GM18508 (cell line): Measurements from ENCODE around the gene A1BG.

Source experiments
- ATAC-seq: cut with Tn5 transposase; IDR thresholded peaks from one replicate; pipeline ENCODE4 v1.9.1; 2021; ENCODE audit warnings: moderate number of reproducible peaks; ENCODE audit not compliant: insufficient read depth, unreplicated experiment

Gene A1BG

GRCh38 chr19:58352760-58353671 is at the start of gene A1BG:
A1BG (minus strand) TSS chr19:58353492; CDS start chr19:58353437, 55 bp downstream.
- no peak for ATAC-seq

DNA sequence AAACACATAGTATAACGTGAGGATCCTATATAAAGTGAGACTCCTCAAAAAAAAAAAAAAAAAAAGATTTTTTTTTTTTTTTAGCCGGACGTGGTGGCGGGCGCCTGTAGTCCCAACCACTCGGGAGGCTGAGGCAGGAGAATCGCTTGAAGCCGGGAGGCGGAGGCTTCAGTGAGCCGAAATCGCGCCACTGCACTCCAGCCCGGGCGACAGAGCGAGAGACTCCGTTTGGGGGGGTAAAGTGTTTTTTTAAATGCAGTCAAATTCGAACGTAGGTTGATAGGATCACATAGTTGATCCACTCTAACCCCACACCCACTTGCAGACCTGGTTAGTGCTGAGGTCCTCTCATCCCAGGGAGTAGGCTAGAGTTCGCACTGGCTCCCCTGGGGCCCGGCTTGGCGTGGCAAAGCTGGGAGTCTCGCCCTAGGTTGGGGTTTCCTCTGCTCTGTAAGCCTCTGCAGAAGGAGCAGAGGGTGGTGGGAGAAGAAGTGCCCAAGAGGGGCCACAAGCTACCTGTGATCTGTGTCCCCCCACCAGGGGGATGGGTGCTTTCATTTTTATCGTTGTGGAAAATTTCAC is 48.6 kb upstream of the A1BG start:
- no peak for ATAC-seq

DNA sequence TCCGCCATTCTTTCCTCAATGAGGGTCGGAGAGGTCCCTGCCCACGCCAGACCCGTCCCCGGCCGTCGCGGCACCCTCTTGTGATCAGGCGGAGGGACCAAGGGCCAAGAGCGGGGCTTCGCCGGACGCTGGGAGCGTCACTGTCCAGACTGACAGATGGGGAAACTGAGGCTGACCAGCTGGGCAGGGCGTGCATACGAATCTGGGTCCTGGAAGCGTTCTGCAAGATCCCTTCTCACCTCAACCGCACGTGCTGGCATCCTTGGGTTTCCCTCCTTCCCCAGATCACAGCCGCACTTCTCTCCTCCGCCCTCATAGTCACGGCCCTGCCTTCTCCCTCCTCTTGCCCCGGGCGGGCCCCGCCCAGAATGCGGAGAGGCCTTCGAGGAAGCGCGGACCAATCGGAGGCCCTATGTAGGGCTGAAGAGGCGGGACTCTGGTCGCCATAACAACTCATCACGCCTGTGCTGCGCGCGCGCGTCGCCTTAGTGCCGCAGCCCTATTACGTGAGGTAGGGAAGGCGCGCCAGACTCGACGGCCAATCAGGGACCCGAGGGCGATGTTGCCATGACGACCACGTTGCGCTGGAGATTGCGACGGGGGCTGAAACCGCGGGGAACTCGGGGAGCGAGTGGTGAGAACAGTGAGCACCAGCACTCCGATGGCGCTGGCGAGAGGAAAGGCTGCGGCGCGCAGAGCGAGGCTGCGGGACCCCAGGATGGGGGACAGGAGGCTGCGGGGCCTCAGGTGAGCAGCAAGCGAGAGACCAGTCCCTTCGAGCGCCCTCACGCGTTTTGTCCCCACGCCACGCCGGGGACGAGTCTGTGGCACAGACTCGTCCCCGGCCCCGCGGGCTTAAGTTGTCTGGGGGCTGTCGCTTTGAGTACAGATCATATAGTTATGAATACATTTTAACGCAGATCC is 47.9 kb upstream of the A1BG start:
- peak; percentile 94 for ATAC-seq

DNA sequence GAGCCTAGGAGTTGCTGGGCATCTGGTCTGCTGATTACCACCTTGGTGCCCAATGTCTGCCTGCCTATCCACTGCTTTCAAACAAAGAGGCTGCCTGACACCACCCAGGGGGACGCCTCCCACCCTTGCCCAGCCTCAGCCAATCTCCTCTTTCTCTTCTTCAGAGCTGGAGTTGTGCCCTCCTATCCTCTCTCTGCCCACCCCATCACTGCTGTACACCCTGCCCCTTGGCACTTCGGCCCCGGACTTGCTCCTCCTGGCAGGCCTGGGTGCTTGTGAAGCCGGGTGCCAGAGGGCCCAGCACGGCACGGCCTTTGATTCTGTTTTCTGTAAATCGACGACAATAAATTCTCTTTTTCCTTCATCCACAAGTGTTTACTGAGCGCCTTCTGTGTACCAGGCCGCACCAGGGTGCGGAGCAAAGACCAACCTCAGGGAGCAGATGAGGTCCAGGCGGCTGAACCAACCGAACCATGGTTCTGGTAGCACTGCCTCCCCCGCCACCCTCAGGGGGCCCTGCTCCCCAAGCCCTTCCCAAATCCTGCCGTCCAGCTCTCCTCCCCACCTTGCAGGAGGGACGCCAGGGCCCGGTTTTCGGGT is 47.1 kb upstream of the A1BG start:
- ATAC-seq = no peak

- ATAC-seq = no peak
These were observed 46.6 kb upstream of the A1BG start for GRCh38 chr19:58399903-58400302.

DNA sequence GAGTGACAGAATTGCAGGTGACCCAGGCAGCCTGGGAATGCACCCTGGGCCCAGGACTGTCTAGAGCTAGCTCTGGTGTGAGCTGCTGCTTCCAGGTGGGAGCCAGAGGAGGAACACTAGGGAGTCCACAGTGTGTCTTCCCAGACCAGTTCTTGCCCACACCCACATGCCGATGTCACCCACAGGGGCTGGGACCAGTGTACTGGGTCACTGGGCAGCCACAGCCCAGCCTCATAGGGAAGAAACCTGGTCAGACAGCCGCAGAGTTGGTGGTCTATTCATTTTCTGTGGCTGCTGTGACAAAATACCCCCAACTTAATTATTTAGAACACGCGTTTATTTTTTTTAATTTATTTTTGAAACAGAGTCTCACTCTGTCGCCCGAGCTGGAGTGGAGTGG is 45.3 kb upstream of the A1BG start:
- ATAC-seq = no peak

DNA sequence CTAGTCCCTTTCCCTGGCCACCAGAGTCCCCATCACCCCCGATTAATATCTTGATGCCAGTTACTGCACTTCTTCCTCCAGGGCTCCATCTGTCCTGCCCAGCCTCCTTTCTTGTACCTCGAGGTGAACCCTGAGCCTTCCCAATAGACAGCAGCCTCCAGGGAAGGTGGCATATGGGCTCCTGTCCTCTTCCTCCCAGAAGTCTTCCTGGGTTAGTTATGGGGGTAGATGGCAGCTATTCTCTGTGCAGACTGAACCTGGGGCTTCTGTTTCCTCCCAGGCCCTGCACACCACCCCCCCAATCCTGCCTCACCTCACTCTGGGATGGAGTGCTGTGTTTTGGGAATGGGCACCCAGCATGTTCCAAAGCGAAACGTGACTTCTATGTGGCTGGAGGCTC is 44.8 kb upstream of the A1BG start:
- no peak for ATAC-seq

DNA sequence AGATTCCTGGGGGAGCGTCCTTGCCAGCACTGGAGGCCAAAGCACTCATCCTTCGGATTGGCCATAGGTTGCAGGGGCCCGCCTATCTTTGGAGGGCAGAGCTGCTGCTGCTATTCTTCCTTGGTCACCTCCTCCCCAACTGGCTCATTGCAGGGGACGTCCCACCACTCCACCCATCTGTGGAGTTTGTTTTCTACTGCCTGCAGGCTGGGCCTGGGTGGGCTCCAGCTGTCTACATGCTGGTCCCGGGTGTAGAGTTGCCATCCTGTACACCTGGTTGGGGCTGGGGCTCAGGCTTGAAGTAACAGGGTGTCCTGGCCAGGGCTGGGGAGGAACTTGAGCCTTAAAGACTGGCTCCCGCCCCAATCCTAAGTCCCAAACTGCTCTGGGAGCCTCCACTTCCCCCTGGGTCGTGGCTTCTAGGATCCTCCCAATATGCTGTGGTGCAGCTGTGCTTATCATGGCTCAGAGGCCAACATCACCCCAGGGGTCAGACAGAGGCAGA is 44.3 kb upstream of the A1BG start:
- ATAC-seq = no peak

GRCh38 chr19:58396691-58397532 is 43.6 kb upstream of the A1BG start:
- ATAC-seq = no peak

GRCh38 chr19:58395979-58396627 is 42.8 kb upstream of the A1BG start:
- no peak for ATAC-seq

DNA sequence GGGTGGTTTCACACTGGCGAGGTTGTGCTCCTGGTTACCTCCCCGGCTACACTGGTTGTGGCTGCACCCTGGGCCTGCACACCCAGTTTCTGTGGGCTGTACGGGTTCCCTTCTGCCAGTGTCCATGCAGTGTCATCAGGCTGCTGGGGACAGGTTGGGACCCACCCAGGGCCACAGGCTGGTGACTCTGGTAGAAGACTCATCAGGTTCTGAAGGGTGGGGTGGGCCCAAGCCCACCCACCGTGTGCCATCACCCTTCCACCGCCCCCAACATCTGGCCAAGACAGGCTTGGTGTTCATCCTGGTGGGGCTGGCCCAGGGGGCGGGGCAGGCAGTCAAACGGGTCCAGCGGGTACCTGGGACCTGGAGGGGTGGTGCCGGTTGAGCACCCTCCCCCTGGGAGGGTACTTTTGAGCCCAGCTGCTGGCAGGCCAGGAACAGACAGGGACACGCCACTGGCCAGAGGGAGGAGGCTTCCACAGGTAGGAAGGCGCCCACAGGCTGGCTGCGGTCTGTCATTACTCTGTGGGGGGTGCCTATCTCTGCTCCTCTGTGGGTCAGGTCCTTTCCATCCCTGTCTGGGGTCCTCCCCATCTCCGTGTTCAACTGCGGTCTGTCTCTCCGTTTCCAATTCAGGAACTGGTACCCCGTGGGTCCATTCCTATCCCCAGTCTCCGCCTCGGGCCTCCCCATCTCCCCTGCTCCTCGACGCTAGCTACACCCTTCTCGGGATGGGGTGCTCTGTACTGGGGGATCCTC is 42.1 kb upstream of the A1BG start, which contains the start of gene RNF225:
RNF225 (plus strand) TSS at position 437 of the 759 bp plus-strand sequence. CDS start 434 bp downstream, outside the sequence.
- no peak for ATAC-seq

DNA sequence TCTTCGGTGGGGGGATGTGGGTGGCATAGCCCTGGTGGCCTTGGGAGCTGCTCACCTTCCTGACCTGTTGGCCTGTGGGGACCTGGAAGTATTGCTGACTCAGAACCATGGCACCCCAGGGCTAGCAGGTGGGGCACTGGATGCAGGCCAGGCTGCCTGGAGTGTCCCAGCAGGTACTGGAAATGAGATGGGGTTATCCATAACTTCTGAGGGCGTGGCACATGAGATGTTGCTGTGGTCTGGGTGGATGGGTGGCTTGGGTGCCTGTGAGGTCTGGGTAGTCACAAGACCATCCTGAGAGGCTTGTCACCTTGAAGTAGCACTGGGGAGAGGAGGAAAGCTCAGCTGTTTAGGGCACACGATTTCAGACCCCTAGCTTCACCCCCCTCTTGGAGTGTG is 41.5 kb upstream of the A1BG start:
- no peak for ATAC-seq

- no peak for ATAC-seq
These were observed 40.4 kb upstream of the A1BG start for GRCh38 chr19:58393725-58394033.

DNA sequence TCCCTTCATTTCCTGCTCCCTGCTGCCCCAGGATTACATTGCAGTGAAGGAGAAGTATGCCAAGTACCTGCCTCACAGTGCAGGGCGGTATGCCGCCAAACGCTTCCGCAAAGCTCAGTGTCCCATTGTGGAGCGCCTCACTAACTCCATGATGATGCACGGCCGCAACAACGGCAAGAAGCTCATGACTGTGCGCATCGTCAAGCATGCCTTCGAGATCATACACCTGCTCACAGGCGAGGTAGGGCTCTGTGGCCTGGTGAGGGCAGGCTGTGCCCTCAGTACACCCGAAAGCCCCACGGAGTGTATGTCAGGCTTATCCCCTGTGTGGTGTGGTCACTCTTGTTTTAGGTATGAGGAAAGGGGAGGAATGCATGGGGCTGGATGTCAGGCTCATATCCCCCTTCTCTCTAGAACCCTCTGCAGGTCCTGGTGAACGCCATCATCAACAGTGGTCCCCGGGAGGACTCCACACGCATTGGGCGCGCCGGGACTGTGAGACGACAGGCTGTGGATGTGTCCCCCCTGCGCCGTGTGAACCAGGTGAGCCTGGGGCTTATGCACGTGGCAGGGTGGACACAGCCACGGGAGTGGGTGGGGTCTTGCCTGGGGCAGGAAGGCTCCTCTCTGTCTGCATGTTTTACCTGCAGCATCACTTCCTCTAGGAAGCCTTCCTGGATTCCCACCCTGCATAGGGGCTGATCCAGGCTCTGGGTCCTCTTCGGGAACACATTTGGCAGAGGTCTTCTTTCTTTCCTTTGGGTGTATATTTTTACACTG is 39.8 kb upstream of the A1BG start:
- no peak for ATAC-seq

DNA sequence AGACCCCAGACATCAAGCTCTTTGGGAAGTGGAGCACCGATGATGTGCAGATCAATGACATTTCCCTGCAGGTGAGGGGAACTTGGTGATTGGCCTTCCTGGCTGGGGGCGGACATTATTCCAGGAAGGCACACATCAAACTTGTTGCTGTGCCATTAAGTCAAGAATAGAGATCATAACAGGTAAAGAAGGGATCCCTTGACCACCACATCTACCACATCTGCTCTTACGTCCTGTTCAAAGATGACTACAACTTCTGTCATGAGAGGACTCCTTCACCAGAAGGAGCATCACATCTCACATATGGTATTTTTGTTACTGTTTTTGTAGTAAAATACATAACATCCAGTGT is 34.9 kb upstream of the A1BG start:
- no peak for ATAC-seq

- ATAC-seq = no peak
These were observed 34.3 kb upstream of the A1BG start for GRCh38 chr19:58387338-58388174.
